ENCODE data around the gene MAP1LC3B2.
A peak's percentile ranks its signal among the peaks of the same experiment; 100 is the strongest.

Gene MAP1LC3B2

GRCh38 chr12:116538076-116538591 is 21.0 kb upstream of the MAP1LC3B2 start:
- DNase-seq = no peak

GRCh38 chr12:116538682-116539305 is 20.4 kb upstream of the MAP1LC3B2 start:
- no peak for DNase-seq

- no peak for DNase-seq
Observed at GRCh38 chr12:116539361-116539771, 19.8 kb upstream of the MAP1LC3B2 start.

- DNase-seq = peak; percentile 32
Observed at GRCh38 chr12:116539905-116540482, 19.2 kb upstream of the MAP1LC3B2 start.

- no peak for DNase-seq
Observed at GRCh38 chr12:116540622-116541152, 18.5 kb upstream of the MAP1LC3B2 start.

GRCh38 chr12:116541547-116542344 is 17.4 kb upstream of the MAP1LC3B2 start:
- DNase-seq = no peak

GRCh38 chr12:116542345-116542956 is 16.7 kb upstream of the MAP1LC3B2 start:
- no peak for DNase-seq

GRCh38 chr12:116544656-116545055 is 14.5 kb upstream of the MAP1LC3B2 start:
- no peak for DNase-seq

GRCh38 chr12:116545144-116545543 is 14.0 kb upstream of the MAP1LC3B2 start:
- no peak for DNase-seq

- no peak for DNase-seq
Observed at GRCh38 chr12:116545936-116546335, 13.2 kb upstream of the MAP1LC3B2 start.

- no peak for DNase-seq
Observed at GRCh38 chr12:116547955-116548501, 11.2 kb upstream of the MAP1LC3B2 start.

- DNase-seq = no peak
Observed at GRCh38 chr12:116549993-116550392, 9.2 kb upstream of the MAP1LC3B2 start.

GRCh38 chr12:116551151-116551550 is 8.0 kb upstream of the MAP1LC3B2 start:
- no peak for DNase-seq

GRCh38 chr12:116551619-116551951 is 7.6 kb upstream of the MAP1LC3B2 start:
- no peak for DNase-seq

GRCh38 chr12:116551952-116552772 is 7.0 kb upstream of the MAP1LC3B2 start:
- no peak for DNase-seq

GRCh38 chr12:116552773-116553373 is 6.3 kb upstream of the MAP1LC3B2 start:
- no peak for DNase-seq

GRCh38 chr12:116556356-116556952 is 2.7 kb upstream of the MAP1LC3B2 start:
- DNase-seq = no peak

- DNase-seq = no peak
Observed at GRCh38 chr12:116556964-116557698, 2.0 kb upstream of the MAP1LC3B2 start.

- DNase-seq = no peak
Observed at GRCh38 chr12:116558280-116559161, 660 bp upstream of the MAP1LC3B2 start.

Data from NCI-H774 (cell line).